ENCODE results near the gene PSTPIP1.

The PSTPIP1 gene

GRCh38 chr15:77046704-77047412 lies 51.9 kb downstream of the PSTPIP1 start:
- DNase-seq = no peak

GRCh38 chr15:77048135-77048876 lies 53.4 kb downstream of the PSTPIP1 start:
- no peak for DNase-seq

GRCh38 chr15:77052556-77052955 lies 57.6 kb downstream of the PSTPIP1 start:
- DNase-seq = no peak

- DNase-seq = no peak
Observed at GRCh38 chr15:77053709-77054108, 58.8 kb downstream of the PSTPIP1 start.

- no peak for DNase-seq
Observed at GRCh38 chr15:77057072-77057471, 62.1 kb downstream of the PSTPIP1 start.

- DNase-seq = no peak
Observed at GRCh38 chr15:77057685-77058084, 62.8 kb downstream of the PSTPIP1 start.

- no peak for DNase-seq
Observed at GRCh38 chr15:77058468-77058867, 63.5 kb downstream of the PSTPIP1 start.

- DNase-seq = no peak
Observed at GRCh38 chr15:77059786-77060361, 64.9 kb downstream of the PSTPIP1 start.

- DNase-seq = no peak
Observed at GRCh38 chr15:77060546-77060945, 65.6 kb downstream of the PSTPIP1 start.

GRCh38 chr15:77063249-77063648 lies 68.3 kb downstream of the PSTPIP1 start:
- DNase-seq = no peak

- DNase-seq = no peak
Observed at GRCh38 chr15:77064063-77064462, 69.1 kb downstream of the PSTPIP1 start.

GRCh38 chr15:77064539-77065308 lies 69.8 kb downstream of the PSTPIP1 start:
- DNase-seq = no peak

- no peak for DNase-seq
Observed at GRCh38 chr15:77066971-77067690, 72.2 kb downstream of the PSTPIP1 start.

GRCh38 chr15:77067691-77068367 lies 72.9 kb downstream of the PSTPIP1 start:
- DNase-seq = no peak

- no peak for DNase-seq
Observed at GRCh38 chr15:77068633-77069032, 73.7 kb downstream of the PSTPIP1 start.

- DNase-seq = no peak
Observed at GRCh38 chr15:77069521-77070121, 74.7 kb downstream of the PSTPIP1 start.

- DNase-seq = no peak
Observed at GRCh38 chr15:77070180-77070494, 75.2 kb downstream of the PSTPIP1 start.

- DNase-seq = peak; percentile 92
Observed at GRCh38 chr15:77070495-77071304, 75.8 kb downstream of the PSTPIP1 start, which contains the start of gene TSPAN3. TSPAN3 (minus strand) TSS chr15:77071109; CDS start chr15:77070954, 155 bp downstream.

GRCh38 chr15:77071305-77072223 lies 76.6 kb downstream of the PSTPIP1 start:
- no peak for DNase-seq

GRCh38 chr15:77074350-77074749 lies 79.4 kb downstream of the PSTPIP1 start:
- DNase-seq = no peak
